Right atrium auricular region (tissue), 2 donors: ENCODE measurements around the gene XPNPEP2. TPM values are rescaled to one million over a fixed set of nuclear protein-coding genes. Genes with fewer than 3 reads are reported as not detected.

Source experiments
- DNase-seq: peaks from one replicate; pipeline ENCODE4 v3.0.0-alpha.2; 2019; ENCODE audit warnings: low spot score
- H3K27ac ChIP-seq, 2 donors: fragments of 200-600 bp; sonication (generic); 1 replicate in 1 of 2; 2 replicates in 1 of 2; pipeline ENCODE4 v1.5.1; 2016 to 2019
- H3K27me3 ChIP-seq, 2 donors: fragments of 200-600 bp; sonication (generic); one replicate each; pipeline versions ENCODE4 v1.5.1 to v1.6.0; 2017 to 2019
- H3K36me3 ChIP-seq: fragments of 200-600 bp; sonication (generic); one replicate; pipeline ENCODE4 v1.5.1; 2016
- H3K4me1 ChIP-seq, 2 donors: fragments of 200-600 bp; sonication (generic); one replicate each; pipeline versions ENCODE4 v1.5.1 to v1.6.0; 2017 to 2019
- H3K4me3 ChIP-seq, 2 donors: fragments of 200-600 bp; sonication (generic); 1 replicate in 1 of 2; 2 replicates in 1 of 2; pipeline ENCODE4 v1.5.1; 2017 to 2019; ENCODE audit warnings: mild to moderate bottlenecking in 1 of 2, moderate library complexity in 1 of 2
- H3K9me3 ChIP-seq, 2 donors: fragments of 200-600 bp; sonication (generic); one replicate each; pipeline ENCODE4 v1.5.1; 2019
- total RNA-seq, 2 donors: library from RNA; depleted of rRNA; stranded (reverse); fragments of >200 nt; gene quantifications; one replicate each; pipeline ENCODE4 v1.1.0, GENCODE V29; 2016
- TF ChIP-seq, protein P1 (sequence below), 2 donors: fragments of 200-600 bp; sonication (generic); IDR thresholded peaks; one replicate each; pipeline ENCODE4 v1.5.1; 2019; ENCODE audit warnings: antibody characterized with exemption in 2 of 2

Gene XPNPEP2
- total RNA-seq, 2 donors from 2014 or later = 2.0 to 3.5 TPM

DNA sequence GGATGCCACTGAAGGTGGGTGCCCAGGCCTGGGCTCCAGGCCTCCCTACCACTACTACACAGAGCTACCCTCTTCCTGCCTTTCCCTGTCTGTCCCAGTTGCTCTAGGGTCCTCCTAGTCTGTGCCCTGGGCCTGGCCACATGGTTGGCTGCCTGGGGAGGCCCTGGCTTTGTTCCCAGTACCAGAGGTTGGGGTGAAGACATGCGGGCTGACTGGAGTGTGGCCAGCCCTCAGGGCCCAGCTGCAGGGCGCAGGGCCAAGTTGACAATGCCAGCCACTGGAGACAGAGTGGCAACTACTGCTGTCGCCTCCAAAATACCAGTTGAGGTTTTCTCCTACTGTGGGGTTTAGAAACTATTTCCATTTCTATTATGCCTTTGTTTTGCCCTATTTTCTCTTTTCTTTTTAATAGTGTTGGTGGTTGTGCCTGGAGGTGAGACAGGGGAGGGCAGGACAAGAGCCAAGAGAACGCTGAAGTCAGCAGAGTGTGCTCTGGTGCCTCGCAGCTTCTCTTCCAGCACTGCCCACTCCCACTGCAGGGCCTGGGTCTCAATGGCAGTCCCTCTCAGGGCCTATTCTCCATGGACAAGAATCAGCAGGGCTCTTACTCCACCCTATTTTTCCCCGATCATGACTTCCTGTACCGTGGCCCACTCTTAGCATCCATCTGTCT, 32.2 kb upstream of the XPNPEP2 start:
- DNase-seq = no peak
- Histone ChIP-seq H3K27me3 (no peaks in the 10 kb centered on the region), H3K36me3 (no peaks in the 10 kb centered on the region), H3K27ac (peak overlapping the region in 1 of 2 donors; percentile 22), H3K4me3 (no peak overlapping the region), H3K9me3 (peaks cover 0 to 11% of the 10 kb centered on the region in 2 donors), H3K4me1 (no peaks in the 10 kb centered on the region)
- TF ChIP-seq, protein P1, sequence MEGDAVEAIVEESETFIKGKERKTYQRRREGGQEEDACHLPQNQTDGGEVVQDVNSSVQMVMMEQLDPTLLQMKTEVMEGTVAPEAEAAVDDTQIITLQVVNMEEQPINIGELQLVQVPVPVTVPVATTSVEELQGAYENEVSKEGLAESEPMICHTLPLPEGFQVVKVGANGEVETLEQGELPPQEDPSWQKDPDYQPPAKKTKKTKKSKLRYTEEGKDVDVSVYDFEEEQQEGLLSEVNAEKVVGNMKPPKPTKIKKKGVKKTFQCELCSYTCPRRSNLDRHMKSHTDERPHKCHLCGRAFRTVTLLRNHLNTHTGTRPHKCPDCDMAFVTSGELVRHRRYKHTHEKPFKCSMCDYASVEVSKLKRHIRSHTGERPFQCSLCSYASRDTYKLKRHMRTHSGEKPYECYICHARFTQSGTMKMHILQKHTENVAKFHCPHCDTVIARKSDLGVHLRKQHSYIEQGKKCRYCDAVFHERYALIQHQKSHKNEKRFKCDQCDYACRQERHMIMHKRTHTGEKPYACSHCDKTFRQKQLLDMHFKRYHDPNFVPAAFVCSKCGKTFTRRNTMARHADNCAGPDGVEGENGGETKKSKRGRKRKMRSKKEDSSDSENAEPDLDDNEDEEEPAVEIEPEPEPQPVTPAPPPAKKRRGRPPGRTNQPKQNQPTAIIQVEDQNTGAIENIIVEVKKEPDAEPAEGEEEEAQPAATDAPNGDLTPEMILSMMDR (IDR thresholded peaks at IDR 0.05) = no peak

DNA sequence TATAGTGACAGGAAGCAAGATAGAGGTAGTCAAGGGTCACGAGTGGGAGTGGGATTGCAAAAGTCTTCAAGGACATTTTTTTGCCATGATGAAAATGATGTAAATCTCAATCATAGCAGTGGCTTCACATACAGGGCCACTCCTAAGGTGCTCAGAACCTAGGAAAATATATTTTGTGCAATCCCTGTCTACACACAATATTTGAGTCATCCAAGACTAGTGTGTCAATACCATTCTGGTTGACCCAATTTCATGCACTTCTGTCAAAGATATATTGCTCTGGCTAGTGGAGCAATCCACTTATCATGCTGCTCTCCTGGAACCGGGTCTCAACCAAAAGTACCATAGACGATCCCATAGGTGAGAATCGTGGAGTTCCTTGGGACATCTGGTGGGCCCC, 24.2 kb upstream of the XPNPEP2 start:
- no peaks in the 10 kb centered on the region for H3K36me3 ChIP-seq
- H3K4me3 ChIP-seq = no peak overlapping the region
- H3K9me3 ChIP-seq = no peaks in the 10 kb centered on the region

DNA sequence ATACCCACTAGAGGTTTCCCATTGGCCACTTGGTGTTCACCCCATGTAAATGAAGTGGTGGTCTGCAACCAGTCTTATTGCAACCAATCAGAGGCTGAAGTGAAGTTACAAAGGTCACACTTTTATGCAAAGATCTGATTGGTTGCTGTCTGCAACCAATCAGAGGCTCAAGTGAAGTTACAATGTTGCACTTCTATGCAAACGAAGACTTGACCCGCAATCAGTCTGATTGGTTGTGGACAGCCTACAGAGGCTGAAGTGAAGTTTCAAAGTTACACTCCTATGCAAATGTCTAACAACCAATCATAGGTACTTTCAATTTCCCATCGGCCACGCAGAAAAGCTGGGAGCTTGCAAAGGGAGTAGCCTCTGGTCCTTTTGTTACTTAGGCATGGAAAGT, 22.3 kb upstream of the XPNPEP2 start:
- Histone ChIP-seq H3K4me3 (no peak overlapping the region), H3K27me3 (no peaks in the 10 kb centered on the region), H3K27ac (no peak overlapping the region), H3K36me3 (no peaks in the 10 kb centered on the region), H3K9me3 (no peaks in the 10 kb centered on the region), H3K4me1 (no peaks in the 10 kb centered on the region)
- TF ChIP-seq, protein P1 (IDR thresholded peaks at IDR 0.05) = no peak
- no peak for DNase-seq

More for the DNA sequence above, 24.2 kb upstream of the XPNPEP2 start:
- no peak for DNase-seq
- H3K27ac ChIP-seq = no peak overlapping the region
- H3K4me1 ChIP-seq = no peaks in the 10 kb centered on the region
- no peaks in the 10 kb centered on the region for H3K27me3 ChIP-seq
- TF ChIP-seq, protein P1 (IDR thresholded peaks at IDR 0.05) = no peak

DNA sequence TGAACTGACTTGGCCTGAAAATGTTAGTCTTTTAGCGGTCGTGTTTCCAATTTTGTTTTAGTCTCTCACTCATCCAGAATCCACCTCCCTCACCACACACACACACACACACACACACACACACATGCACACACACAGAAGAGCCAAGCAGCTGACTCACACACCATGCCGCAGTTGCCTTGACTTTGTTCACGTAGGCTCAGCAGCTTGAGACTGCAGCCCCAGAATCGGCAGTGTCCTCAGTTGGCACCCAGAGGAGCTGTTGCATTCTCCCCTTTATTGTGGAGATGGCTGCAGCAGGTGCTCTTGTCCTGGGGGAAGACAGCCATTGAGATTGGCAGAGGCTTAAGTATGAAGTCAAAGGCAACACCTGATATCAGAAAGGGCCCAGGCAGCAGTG, 20.9 kb upstream of the XPNPEP2 start:
- Histone ChIP-seq H3K4me3 (no peak overlapping the region), H3K27ac (no peak overlapping the region), H3K4me1 (no peaks in the 10 kb centered on the region), H3K9me3 (no peaks in the 10 kb centered on the region), H3K36me3 (no peaks in the 10 kb centered on the region), H3K27me3 (no peaks in the 10 kb centered on the region)
- TF ChIP-seq, protein P1 (IDR thresholded peaks at IDR 0.05) = no peak
- no peak for DNase-seq

DNA sequence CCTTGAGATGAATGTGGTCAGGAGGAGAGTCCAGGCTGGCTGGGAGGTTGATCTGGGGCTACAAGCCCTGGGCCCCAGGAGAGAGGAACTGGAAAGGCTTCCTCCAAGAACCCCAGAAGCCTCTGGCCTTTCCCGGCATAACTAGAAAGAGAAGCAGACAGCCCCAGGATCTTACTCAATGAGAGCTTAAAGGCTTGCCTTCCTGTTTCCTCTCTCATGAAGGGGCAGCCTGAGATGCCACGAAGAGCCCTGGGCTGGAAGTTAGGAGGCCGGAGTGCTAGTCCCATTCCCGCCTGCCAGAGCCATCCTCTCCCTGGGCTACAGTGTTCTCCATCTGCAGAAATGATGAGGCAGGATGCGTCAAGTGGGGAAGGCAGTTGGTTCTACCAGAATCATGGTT, 20.1 kb upstream of the XPNPEP2 start:
- H3K27me3 ChIP-seq = no peaks in the 10 kb centered on the region
- DNase-seq = no peak
- no peak overlapping the region for H3K27ac ChIP-seq
- H3K4me1 ChIP-seq = no peaks in the 10 kb centered on the region
- H3K36me3 ChIP-seq = no peaks in the 10 kb centered on the region
- TF ChIP-seq, protein P1 (IDR thresholded peaks at IDR 0.05) = no peak
- H3K4me3 ChIP-seq = no peak overlapping the region
- no peaks in the 10 kb centered on the region for H3K9me3 ChIP-seq

DNA sequence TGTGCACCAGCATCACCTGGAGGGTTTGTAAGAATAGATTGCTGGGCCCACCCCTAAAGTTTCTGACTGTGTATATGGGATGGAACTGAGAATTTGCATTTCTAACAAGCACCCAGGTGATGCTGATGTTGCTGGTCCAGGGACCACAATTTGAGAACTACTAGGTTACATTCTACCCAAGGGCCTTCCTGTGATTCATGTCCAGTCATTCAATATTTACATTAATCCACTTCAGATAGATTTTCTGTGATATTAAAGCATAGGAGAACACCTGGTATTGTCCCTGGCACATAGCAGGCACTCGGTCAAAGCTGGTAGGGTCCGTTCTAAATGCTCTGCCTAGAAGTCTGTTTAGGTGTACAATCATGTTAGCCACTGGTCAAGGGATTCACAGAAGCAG, 19.5 kb upstream of the XPNPEP2 start:
- Histone ChIP-seq H3K36me3 (no peaks in the 10 kb centered on the region), H3K27ac (no peak overlapping the region), H3K27me3 (no peaks in the 10 kb centered on the region), H3K4me3 (no peak overlapping the region), H3K9me3 (no peaks in the 10 kb centered on the region), H3K4me1 (no peaks in the 10 kb centered on the region)
- DNase-seq = no peak
- TF ChIP-seq, protein P1 (IDR thresholded peaks at IDR 0.05) = no peak
